T-helper 17 cell (primary cell): ENCODE measurements around the gene ACSM6. TPM values are rescaled to one million over a fixed set of nuclear protein-coding genes. Genes with fewer than 3 reads are reported as not detected.

Experiments used
- ATAC-seq: fragments of 150-1000 bp; cut with Tn5 transposase; 2 replicates; pipeline ENCODE4 v1.10.0; 2021; ENCODE audit warnings: mild to moderate bottlenecking, moderate library complexity
- DNase-seq, 3 donors: peaks; one replicate each; pipeline versions ENCODE4 v3.0.0 to v3.0.0-alpha.2; 2020 to 2021
- H3K9me3 ChIP-seq: one replicate; pipeline ENCODE4 v1.7.0; 2013; ENCODE audit warnings: low read length, mild to moderate bottlenecking; ENCODE audit not compliant: control insufficient read depth, poor library complexity, severe bottlenecking
- H3K27ac Mint-ChIP-seq: one replicate; pipeline ENCODE4 v1.8.0; 2022; ENCODE audit warnings: mild to moderate bottlenecking, moderate library complexity, mixed read lengths
- H3K27me3 Mint-ChIP-seq: one replicate; pipeline ENCODE4 v1.8.0; 2022; ENCODE audit warnings: mixed read lengths
- H3K36me3 Mint-ChIP-seq: one replicate; pipeline ENCODE4 v1.8.0; 2022; ENCODE audit warnings: low read depth, mixed read lengths
- H3K4me1 Mint-ChIP-seq: one replicate; pipeline ENCODE4 v1.8.0; 2022; ENCODE audit warnings: mild to moderate bottlenecking, mixed read lengths
- H3K4me3 Mint-ChIP-seq: one replicate; pipeline ENCODE4 v1.8.0; 2022; ENCODE audit warnings: mild to moderate bottlenecking, moderate library complexity, mixed read lengths
- total RNA-seq, 4 donors: library from RNA in 2 of 4; stranded (reverse) in 2 of 4; gene quantifications; one replicate each; pipeline ENCODE4 v1.2.3 and lab custom pipeline; 2022 to 2026

ACSM6 gene
- total RNA-seq, 2 donors from 2014 or later: not detected

DNA sequence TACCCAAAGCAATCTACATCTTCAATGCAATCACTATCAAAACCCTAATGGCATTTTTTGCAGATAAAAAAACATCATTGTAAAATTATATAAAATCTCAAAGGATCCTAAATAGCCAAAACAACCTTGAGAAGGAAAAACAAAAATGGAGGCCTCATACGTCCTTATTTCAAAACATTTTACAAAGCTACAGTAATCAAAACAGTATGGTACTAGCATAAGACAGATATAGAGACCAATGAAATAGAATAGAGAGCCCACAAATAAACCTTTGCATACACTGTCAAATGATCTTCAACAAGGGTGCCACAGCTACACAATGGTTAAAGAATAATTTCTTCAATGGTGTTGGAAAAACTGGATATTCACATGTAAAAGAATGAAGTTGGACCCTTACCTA is 62.2 kb downstream of the ACSM6 start:
- Mint-ChIP-seq H3K27ac (no peak overlapping the region), H3K4me3 (no peak overlapping the region), H3K36me3 (no peaks in the 10 kb centered on the region), H3K4me1 (no peaks in the 10 kb centered on the region), H3K27me3 (peaks cover 21% of the 10 kb centered on the region)
- ATAC-seq (no peak), DNase-seq (no peak)
- H3K9me3 ChIP-seq: no peaks in the 10 kb centered on the region

DNA sequence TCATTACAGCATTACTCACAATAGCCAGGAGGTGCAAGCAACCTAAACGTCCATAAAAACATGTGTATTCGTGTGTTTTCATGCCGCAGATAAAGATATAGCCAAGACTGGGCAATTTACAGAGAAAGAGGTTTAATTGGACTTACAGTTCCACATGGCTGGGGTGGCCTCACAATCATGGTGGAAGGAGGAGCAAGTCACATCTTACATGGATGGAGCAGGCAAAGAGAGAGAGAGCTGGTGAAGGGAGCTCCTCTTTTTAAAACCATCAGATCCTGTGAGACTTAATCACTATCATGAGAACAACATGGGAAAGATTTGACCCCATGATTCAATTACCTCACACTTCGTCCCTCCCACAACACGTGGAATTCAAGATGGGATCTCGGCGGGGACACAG is 63.8 kb downstream of the ACSM6 start:
- H3K27ac Mint-ChIP-seq: no peak overlapping the region
- ATAC-seq: no peak
- H3K36me3 Mint-ChIP-seq: no peaks in the 10 kb centered on the region
- no peaks in the 10 kb centered on the region for H3K9me3 ChIP-seq
- no peak overlapping the region for H3K4me3 Mint-ChIP-seq
- no peak for DNase-seq
- H3K4me1 Mint-ChIP-seq: no peaks in the 10 kb centered on the region
- peaks cover 5% of the 10 kb centered on the region for H3K27me3 Mint-ChIP-seq

DNA sequence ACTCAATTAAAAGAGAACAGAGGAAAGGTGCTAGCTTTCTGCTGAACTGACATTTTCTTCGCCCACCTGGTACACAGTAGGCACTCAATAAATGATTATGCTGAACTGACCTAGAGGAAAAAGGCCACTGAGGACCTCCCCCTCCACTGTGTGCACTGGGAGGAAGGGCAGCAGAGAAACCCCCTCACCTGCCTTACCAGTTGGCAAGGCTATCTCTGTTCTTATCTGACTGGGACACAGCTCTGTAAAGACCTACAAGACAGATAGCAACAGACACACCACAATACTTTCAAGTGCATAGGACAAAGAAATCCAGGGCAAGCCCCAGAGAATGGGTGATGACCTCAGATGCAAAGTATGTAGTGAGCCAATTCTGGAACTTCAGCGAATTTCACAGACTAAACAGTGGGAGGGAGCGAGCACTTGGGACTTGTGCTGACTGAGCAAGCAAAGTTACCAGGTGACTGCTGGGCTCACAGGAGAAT is 66.4 kb downstream of the ACSM6 start:
- no peak for ATAC-seq
- Mint-ChIP-seq H3K4me3 (no peak overlapping the region), H3K27me3 (peaks cover 12% of the 10 kb centered on the region), H3K4me1 (no peaks in the 10 kb centered on the region), H3K27ac (no peak overlapping the region), H3K36me3 (no peaks in the 10 kb centered on the region)
- no peaks in the 10 kb centered on the region for H3K9me3 ChIP-seq
- no peak for DNase-seq

DNA sequence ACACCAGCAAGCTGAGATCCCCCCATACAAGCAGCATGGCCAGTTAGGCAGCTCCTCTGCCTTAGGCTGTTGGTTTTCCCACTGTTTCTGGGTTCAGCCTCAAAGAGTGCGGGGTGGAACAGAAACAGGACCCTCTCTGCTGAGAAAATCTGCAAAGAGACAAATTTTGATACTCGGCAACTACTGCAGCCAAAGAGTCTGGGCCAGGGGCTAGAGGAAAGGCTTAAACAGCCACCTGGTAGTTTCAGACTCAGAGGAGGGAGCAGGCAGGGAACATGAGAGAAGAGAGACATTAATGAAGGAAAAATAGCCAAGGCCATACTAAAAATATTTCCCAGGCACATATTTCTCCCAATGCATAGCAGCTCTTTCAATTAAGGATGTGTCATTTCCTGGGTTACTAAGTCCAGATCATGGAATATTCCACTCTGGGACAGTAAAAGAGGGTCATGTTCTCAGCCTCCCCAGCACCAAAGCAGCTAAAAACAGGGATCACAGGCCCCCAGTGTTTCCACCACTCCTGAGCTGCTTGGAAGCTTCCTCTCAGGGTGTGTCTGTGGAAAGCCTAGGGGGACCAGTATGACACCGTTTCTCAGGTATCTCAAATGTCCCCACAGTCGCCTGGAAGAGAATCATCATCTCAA is 67.0 kb downstream of the ACSM6 start:
- Mint-ChIP-seq H3K27ac (no peak overlapping the region), H3K27me3 (peaks cover 12% of the 10 kb centered on the region), H3K4me1 (no peaks in the 10 kb centered on the region), H3K36me3 (no peaks in the 10 kb centered on the region), H3K4me3 (no peak overlapping the region)
- DNase-seq (no peak), ATAC-seq (no peak)
- no peaks in the 10 kb centered on the region for H3K9me3 ChIP-seq

DNA sequence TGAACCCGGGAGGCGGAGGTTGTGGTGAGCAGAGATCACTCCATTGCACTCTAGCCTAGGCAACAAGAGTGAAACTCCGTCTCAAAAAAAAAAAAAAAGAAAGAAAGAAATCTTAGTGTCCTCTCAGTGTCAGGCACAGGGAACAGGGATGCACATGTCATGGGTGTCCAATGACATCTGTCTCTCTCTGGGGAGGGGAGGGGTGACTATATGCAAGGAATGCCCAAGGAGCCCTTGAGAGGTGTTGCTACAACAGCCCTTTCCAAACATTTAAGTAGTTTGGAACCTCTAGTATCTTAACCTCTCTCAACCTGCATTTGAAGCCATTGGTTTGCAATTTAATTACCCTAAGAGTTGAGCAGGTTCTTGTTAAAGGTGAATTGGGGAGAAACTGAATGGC is 67.9 kb downstream of the ACSM6 start:
- H3K9me3 ChIP-seq: no peaks in the 10 kb centered on the region
- ATAC-seq (no peak), DNase-seq (no peak)
- Mint-ChIP-seq H3K27me3 (peaks cover 12% of the 10 kb centered on the region), H3K4me3 (no peak overlapping the region), H3K4me1 (peaks cover 4% of the 10 kb centered on the region), H3K27ac (no peak overlapping the region), H3K36me3 (no peaks in the 10 kb centered on the region)

DNA sequence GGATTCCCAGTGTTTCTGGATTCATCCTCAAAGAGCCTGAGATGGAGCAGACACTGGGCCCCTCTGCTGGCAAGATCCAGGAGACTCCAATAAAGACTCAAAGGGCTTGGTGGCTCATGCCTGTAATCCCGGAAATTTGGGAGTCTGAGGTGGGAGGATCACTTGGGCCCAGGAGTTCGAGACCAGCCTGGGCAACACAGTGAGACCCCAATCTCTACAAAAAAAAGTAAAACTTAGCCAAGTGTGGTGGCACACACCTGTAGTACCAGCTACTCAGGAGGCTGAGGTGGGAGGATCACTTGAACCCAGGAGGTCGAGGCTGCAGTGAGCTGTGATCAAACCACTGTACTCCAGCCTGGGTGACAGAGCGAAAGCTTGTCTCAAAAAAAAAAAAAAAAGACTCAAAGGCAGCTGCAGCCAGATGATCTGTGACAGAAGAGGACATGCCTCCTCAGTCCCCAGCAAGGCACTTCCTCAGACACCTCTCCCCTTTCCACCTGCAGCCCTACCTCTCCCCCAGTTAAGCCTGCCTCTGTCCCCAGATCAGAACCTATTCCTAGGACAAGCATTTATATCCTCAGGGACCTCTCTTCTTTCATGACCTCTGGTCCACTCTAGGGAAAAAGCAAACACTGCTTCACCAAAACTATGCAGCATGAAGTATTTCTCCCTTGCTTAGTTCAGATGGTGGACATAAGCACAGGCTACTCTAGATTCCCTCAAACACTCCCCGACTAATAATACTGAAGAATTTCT is 68.9 kb downstream of the ACSM6 start:
- H3K4me1 Mint-ChIP-seq: peaks cover 4% of the 10 kb centered on the region
- H3K4me3 Mint-ChIP-seq: no peak overlapping the region
- H3K27ac Mint-ChIP-seq: no peak overlapping the region
- no peaks in the 10 kb centered on the region for H3K9me3 ChIP-seq
- H3K36me3 Mint-ChIP-seq: no peaks in the 10 kb centered on the region
- DNase-seq (no peak), ATAC-seq (no peak)
- H3K27me3 Mint-ChIP-seq: peaks cover 12% of the 10 kb centered on the region

DNA sequence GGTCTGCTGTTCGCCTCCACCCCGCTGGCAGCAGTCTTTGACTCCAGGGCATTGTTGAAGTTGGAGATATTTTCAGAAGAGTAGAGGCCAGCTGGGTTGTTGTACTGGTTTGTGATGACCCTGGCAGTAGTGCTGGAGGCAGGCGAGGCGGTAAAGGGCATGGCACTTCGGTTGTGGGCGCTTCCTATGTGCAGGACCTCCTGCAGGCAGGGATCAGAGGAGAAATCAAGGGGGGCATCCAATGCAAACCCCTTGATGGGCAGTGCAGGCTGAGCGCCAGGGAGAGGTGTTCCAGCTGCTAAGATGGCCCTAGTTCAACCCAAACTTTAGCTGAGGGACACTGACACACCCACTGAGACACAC is 69.8 kb downstream of the ACSM6 start:
- peak overlapping the region; percentile 78 for H3K27ac Mint-ChIP-seq
- H3K27me3 Mint-ChIP-seq: peaks cover 13% of the 10 kb centered on the region
- H3K4me1 Mint-ChIP-seq: peaks cover 4% of the 10 kb centered on the region
- H3K4me3 Mint-ChIP-seq: no peak overlapping the region
- DNase-seq: no peak
- no peaks in the 10 kb centered on the region for H3K36me3 Mint-ChIP-seq
- no peak for ATAC-seq
- no peaks in the 10 kb centered on the region for H3K9me3 ChIP-seq

DNA sequence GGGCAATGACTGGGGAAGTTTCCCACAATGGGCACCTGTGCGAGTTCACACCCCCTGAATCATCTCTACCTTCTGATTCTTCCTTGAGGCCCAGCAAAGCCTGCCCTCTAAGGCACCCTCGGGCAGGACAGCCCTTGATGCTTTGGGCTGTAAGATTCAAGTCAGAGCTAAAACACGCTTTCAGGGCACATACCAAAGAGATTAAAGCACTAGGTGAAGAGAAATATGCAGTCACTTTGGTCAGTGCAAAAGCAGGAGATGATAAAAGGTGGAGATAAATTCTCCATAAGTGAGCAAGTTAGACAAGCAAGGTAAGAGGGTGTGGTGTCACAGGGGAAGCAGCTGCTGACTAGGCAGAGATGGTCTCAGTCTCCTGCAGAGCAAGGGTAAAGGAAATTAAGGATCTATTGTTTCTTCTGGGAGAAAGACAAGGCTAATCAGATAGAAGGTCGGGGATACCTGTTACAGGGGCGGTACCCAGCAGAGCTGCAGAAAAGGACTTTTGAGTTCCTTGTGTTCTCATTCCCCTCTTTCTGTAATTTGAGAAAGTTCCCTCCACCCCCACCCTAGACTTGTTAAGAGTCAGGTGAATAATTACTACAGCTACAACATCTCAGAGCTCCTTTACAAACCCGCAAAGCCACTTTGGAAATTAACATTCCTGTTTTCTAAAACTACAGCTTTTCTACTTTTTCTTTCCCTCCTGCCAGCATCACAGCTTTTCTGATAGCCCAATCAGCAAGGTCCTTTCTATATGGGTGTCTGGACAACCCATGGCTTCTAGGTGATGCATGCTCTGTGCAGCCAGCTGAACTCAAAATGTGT is 70.4 kb downstream of the ACSM6 start:
- DNase-seq (no peak), ATAC-seq (no peak)
- no peaks in the 10 kb centered on the region for H3K9me3 ChIP-seq
- Mint-ChIP-seq H3K36me3 (no peaks in the 10 kb centered on the region), H3K4me3 (no peak overlapping the region), H3K27me3 (peaks cover 17% of the 10 kb centered on the region), H3K27ac (peak overlapping the region; percentile 78), H3K4me1 (peaks cover 4% of the 10 kb centered on the region)

DNA sequence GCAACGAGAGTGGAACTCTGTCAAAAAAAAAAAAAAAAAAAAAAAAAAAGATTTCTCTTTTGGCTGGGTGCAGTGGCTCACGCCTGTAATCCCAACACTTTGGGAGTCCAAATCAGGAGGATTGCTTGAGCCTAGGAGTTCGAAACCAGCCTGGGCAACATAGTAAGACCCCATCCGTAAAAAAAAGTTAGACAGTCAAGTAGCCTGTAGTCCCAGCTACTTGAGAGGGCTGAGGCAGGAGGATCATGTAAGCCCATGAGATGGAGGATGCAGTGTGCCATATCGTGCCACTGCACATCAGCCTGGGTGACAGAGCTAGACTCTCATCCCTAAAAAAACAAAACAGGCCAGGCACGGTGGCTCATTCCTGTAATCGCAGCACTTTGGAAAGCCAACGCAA is 71.5 kb downstream of the ACSM6 start:
- DNase-seq: no peak
- no peak for ATAC-seq
- Mint-ChIP-seq H3K36me3 (no peaks in the 10 kb centered on the region), H3K27ac (no peak overlapping the region), H3K4me1 (peaks cover 4% of the 10 kb centered on the region), H3K4me3 (no peak overlapping the region), H3K27me3 (peaks cover 17% of the 10 kb centered on the region)
- H3K9me3 ChIP-seq: no peaks in the 10 kb centered on the region

DNA sequence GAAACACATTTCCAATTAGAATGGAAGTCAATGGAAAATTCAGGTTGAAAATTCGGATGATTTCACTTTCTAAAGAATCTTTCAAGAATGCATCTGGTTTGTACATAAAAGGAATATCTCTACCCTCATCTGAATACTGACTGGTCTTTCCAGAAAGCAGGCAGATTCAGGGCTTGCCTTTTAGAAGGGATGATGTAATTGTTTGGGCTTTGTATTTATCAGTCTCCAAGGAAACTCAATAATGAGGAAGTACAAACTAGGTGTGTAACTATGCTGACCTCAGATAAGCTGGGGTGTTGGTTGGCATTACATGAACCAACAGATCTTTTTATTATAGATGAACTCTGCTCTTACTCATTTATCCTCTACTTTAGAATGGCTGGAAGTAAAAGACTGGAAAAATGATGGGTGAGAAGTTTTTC is 72.6 kb downstream of the ACSM6 start:
- H3K36me3 Mint-ChIP-seq: no peaks in the 10 kb centered on the region
- H3K4me3 Mint-ChIP-seq: no peak overlapping the region
- H3K4me1 Mint-ChIP-seq: peaks cover 4% of the 10 kb centered on the region
- peaks cover 17% of the 10 kb centered on the region for H3K27me3 Mint-ChIP-seq
- H3K27ac Mint-ChIP-seq: peak overlapping the region; percentile 56
- H3K9me3 ChIP-seq: no peaks in the 10 kb centered on the region
- DNase-seq: no peak
- peak; percentile 79 for ATAC-seq

DNA sequence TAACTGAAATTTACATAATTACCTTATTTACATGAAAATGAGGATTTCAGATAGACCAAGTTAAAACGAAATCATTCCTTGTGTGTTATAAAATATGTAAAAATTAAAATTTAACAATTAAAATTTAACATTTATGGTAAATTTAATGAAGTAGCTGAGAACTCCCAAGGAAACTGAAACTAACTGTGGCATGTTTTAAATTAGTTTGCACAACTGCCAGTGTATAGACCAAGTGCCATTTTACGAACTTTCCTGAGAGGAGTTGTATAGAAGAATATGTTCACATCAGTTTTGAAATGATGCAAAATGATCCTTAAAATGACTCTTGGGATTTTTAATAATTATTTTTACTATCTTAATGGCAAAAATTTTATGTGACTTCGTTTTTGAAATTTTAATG is 73.2 kb downstream of the ACSM6 start:
- DNase-seq: no peak
- H3K36me3 Mint-ChIP-seq: no peaks in the 10 kb centered on the region
- H3K4me3 Mint-ChIP-seq: no peak overlapping the region
- H3K9me3 ChIP-seq: no peaks in the 10 kb centered on the region
- no peak for ATAC-seq
- peaks cover 17% of the 10 kb centered on the region for H3K27me3 Mint-ChIP-seq
- H3K27ac Mint-ChIP-seq: no peak overlapping the region
- peaks cover 4% of the 10 kb centered on the region for H3K4me1 Mint-ChIP-seq

DNA sequence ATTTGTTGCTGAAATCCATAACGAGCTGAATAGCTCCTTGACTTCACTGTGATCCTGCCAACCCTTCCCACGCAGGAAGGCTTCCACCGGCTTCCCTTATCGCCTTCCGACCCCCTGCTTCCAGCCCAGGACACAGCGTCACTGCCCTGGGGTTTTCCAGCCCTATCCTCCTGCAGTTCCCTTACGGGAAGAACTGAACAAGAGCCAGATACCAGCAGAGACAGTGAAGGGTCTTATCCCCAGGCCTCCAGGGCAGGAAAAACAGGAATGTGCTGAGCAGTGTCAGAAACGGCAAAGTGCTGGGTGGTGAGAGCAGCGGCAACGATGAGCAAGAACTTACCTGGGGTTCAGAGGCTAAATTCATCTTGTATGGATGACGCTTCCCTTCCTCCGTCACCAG is 74.4 kb downstream of the ACSM6 start:
- no peak for DNase-seq
- Mint-ChIP-seq H3K4me1 (peaks cover 4% of the 10 kb centered on the region), H3K27ac (no peak overlapping the region), H3K4me3 (no peak overlapping the region), H3K27me3 (peaks cover 17% of the 10 kb centered on the region), H3K36me3 (no peaks in the 10 kb centered on the region)
- no peak for ATAC-seq
- no peaks in the 10 kb centered on the region for H3K9me3 ChIP-seq
